ENCODE results near the gene MICALL1. TPM values are rescaled to one million over a fixed set of nuclear protein-coding genes. Genes with fewer than 3 reads are reported as not detected.

MICALL1 gene
- polyA plus RNA-seq, 1 donor = 50.2 TPM

DNA sequence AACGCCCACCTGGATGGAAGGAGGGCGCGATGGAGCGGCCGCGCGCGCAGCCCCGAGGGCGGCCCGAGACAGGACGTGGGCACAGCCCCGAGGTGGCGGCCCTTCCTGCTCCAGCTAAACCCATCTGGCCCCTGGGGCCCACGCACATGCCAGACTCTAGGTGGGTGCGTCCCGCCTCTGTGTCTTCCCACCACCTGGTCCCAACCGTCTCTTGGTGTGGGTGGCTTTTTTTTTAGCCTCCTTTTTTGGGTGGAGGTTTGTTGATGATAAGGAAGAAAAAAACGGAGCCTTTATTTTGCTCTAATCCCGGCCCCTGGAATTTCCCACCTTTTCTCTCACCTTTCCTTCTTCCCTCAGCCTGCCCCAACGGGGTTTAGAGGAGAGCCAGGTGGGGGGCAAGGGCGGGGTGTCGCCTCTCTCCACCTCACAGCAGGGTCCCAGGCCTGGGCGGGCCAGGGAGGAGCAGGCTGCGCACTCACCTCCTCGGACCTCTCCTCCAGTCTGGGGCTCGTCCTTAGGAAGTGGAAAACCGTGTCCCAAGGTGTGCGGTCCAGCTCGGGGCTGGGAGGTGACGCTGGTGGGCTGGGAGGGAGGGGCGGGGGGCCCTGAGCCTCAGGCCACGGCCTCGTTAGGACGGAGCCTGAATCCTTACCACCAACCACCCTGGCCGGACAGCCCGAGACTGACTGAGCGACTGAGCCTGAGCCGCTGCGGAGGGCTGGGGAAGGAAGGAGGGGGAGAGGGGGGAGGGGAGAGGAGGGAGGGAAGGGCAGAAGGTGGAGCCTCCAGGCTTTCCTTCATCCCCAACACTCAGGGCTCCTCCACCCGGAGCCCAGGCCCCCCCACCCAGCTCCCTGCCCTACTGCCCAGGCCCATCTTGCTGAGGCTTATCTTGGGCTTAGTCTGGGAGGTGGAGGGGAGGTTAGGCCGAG, 78.0 kb downstream of the MICALL1 start, which contains the start of gene SOX10:
Gene SOX10, minus strand, starts transcription at position 696 of the 932 bp plus-strand sequence. CDS start 771 bp downstream, outside the sequence.
- no peak for DNase-seq

DNA sequence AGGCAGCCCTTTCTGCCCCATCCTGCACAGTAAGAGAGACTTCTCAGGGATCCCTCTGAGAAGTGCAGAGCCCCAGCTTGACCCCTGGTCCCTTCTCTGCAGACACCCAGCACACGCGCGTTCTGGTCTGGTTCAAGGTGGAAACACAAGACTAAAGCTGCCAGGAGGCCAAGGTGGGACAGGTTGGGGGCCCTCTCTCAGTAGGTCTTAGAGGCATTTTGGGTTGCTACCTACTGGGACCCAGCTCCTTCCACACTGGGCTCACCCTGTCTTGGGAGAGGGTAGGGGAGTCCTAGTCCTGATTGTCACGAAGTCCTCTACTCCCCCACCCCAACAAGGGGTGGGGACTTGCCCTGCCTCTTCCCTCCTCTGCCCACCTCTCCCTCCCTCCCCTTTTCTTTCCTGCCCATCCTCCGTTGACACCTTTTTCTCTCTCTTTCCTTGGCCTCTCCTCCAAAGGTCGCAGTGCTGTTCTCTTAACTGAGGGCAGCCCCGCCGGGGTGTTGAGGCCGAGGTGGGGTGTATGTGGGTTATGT, 79.0 kb downstream of the MICALL1 start:
- no peak for DNase-seq

DNA sequence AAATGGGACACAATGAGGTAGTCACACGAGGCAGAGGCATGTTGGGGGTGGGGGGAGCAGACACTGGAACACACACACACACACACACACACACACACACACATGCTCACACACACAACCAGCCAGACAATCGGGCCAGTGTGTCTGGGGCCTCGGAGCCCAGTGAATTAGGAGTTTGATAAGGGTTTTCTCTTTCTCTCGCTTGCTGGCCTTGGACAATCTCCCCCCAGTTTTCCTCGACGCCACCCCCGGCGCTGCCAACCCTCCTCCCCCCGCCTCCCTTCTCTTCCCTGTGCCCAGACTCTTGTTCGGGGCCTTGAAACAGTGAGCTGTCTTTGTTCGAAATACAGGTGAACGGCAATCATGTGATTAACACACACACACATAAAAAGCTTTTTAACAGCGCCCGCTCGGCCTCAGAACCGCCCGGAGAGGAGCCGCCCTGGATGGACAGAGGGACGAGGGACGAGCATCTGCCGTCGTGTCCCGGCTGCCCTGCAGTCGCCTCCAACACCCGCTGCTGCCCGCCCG, 79.7 kb downstream of the MICALL1 start:
- no peak for DNase-seq

DNA sequence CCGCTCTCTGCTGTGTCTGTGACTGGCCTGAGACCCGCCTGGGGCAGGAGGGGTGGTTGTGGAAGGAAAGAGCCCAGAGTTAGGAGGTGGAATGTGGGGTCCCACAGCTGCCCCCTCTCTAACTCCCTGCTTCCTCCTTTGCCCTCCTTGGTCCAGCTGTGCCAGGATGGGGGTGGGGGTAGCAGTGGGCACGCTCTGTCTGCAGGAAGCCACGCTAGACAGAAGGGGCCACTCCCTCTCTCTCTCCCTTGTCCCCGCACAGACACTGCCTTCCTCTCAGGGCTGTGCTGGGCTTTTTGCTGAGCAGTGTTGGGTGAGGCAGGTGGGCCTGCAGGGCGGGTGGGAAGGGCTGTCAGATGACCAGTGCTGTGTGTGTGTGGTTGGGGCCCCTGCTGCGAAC, 80.3 kb downstream of the MICALL1 start:
- no peak for DNase-seq

DNA sequence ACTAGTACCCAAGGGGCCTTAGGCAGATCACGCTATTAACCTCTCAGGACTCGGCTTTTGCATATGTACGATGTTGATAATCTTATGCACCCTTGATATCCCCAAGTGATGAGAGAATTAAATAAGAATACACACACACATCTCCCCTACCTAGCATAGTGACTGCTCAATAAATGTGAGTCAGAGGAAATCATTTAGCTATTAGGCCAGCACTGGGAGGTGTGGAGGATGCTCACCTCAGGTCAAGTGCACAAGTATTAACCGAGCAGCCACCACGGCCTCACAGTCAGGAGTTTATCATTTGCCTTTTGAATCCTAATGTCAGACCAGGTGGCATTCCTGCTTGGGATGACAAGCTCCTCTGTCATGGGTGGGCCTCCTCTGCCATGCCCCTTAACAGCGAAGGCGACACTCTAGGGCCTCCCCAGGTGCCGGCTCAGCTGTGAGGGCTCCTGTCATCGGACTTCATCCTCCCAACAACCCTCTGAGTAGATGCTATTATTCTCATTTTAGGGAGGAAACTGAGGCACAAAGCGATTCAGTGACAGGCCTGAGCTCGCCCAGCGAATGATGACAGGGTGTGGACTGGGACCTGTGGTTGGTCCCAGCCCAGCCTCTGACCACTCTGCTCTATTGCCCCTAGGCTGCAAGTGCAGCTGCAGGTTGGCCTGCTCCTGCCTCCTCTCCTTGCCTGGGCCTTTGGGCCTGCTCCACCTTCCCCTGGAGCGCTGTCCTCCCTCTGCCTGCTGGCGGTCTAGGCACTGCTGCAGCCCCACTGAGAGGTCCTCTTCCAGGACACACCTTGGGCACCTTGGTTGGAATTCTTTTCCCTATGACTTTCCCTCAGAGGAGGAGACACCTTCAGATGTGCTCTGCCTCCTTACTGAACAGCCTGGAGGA, 83.3 kb downstream of the MICALL1 start:
- no peak for DNase-seq

DNA sequence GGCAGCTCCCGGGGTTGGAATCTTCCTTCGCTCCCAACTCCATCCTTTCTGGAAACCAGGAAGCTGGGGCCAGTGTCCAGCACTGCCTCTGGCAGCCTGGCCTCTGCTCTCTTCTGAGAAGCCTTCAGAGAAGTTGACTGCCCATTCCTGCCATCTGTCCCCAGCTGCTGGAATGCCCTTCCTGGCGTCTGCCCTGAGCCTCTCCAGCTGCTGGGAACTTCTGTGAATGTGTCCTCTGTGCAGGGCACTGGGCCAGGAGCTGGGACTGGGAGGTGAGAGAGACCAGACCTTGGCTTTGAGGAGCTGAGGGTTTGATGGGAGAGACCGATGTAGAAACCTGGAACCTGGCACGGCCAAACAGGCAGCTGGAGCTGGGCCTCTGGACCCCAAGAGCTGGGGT, 84.2 kb downstream of the MICALL1 start:
- DNase-seq = no peak

DNA sequence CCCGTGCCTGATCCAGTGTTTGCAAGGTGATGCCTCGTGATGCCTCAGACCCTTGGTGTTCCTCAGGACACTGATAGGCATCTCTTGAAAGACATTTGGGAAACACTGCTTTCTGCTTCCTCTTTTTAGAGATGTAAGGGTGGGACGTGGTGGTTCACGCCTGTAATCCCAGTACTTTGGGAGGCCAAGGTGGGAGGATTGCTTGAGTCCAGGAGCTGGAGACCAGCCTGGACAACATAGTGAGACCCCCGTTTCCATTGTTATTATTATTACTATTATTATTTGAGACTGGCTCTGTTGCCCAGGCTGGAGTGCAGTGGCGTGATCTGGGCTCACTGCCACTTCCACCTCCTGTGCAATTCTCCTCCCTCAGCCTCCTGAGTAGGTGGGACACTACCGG, 84.8 kb downstream of the MICALL1 start:
- DNase-seq = no peak

DNA sequence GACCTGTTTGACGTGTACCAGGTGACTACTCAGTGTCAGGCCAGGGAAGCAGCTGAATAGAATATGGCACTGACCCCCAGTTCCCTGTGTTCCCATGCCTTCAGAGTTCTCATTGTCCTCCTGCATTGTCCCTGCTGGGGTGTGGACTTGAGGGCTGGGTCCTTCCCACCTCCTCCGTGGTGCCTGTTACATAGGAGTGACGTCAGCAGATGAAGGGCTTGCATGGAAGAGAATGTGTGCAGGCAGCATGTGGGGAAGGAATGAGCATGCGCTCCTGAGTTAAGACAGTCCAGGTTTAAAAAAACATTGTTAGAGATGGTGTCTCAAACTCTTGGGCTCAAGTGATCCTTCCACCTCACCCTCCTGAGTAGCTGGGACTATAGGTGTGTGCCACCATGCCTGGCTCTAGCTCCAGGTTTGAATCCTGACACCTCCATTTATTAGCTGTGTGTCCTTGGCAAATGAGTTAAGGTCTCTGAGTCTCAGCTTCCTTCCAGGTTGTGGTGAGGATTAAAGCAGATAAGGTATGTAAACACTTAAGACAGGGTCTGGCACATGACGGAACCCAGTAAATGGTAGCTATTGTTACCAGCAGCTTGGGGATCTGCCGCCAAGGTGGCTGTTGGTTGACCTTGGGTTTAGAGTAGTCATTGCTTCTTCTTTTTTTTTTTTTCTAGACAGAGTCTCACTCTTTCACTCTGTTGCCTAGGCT, 85.8 kb downstream of the MICALL1 start:
- DNase-seq = no peak

Other genes with a start within 250 kb of the MICALL1 start
- gene PDXP, start 247.6 kb upstream of the MICALL1 start, polyA plus RNA-seq (ENCODE audit: insufficient read length) = 12.6 TPM
- gene LGALS1, start 230.7 kb upstream of the MICALL1 start, polyA plus RNA-seq (ENCODE audit: insufficient read length) = 1,276 TPM
- gene NOL12, start 220.0 kb upstream of the MICALL1 start, polyA plus RNA-seq (ENCODE audit: insufficient read length) = 15.8 TPM
- gene TRIOBP, start 209.2 kb upstream of the MICALL1 start, polyA plus RNA-seq (ENCODE audit: insufficient read length) = 52.7 TPM
- 5.6 TPM for gene GCAT, start 98.4 kb upstream of the MICALL1 start, polyA plus RNA-seq (ENCODE audit: insufficient read length)
- not detected for gene GALR3, start 82.9 kb upstream of the MICALL1 start, polyA plus RNA-seq (ENCODE audit: insufficient read length)
- 10.4 TPM for gene ANKRD54, start 62.0 kb upstream of the MICALL1 start, polyA plus RNA-seq (ENCODE audit: insufficient read length)
- 1,289 TPM for gene EIF3L, start 56.9 kb upstream of the MICALL1 start, polyA plus RNA-seq (ENCODE audit: insufficient read length)
- 11.1 TPM for gene C22orf23, start 47.3 kb downstream of the MICALL1 start, polyA plus RNA-seq (ENCODE audit: insufficient read length)
- gene POLR2F, start 47.4 kb downstream of the MICALL1 start, polyA plus RNA-seq (ENCODE audit: insufficient read length) = 39.1 TPM
- gene SOX10, start 78.3 kb downstream of the MICALL1 start, polyA plus RNA-seq (ENCODE audit: insufficient read length) = 4.2 TPM
- gene PICK1, start 151.1 kb downstream of the MICALL1 start, polyA plus RNA-seq (ENCODE audit: insufficient read length) = 12.8 TPM
- 3.5 TPM for gene SLC16A8, start 177.9 kb downstream of the MICALL1 start, polyA plus RNA-seq (ENCODE audit: insufficient read length)
- gene BAIAP2L2, start 204.4 kb downstream of the MICALL1 start, polyA plus RNA-seq (ENCODE audit: insufficient read length) = 1.5 TPM